Activated CD4-positive, alpha-beta T cell treated with anti-CD3 and anti-CD28 coated beads, Interleukin-2, amount 50 U/mL, for 16 hours (primary cell): ENCODE results near the gene TENM4.

ENCODE experiments used
- DNase-seq: peaks from one replicate; pipeline ENCODE4 v3.0.0-alpha.2; 2020

Gene TENM4

DNA sequence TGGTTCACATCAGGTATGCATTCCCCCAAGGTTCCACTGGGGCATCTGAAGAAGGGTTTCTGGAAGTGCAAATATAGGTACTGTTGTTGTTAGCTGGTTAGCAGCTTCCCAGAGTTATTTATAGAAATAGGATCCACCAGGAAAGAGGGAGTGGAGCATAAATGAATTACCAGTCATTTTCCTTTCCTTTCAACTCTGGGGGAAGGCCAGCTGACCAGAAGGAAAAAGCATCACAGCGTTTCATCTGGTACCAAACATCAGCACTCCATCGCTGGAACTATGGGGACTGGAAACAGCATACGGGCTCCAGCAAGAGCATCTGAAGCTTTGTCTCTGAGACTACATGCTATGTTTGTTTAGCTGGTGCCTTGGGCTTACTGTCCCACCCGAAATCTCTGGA, 487.9 kb downstream of the TENM4 start:
- DNase-seq = no peak

DNA sequence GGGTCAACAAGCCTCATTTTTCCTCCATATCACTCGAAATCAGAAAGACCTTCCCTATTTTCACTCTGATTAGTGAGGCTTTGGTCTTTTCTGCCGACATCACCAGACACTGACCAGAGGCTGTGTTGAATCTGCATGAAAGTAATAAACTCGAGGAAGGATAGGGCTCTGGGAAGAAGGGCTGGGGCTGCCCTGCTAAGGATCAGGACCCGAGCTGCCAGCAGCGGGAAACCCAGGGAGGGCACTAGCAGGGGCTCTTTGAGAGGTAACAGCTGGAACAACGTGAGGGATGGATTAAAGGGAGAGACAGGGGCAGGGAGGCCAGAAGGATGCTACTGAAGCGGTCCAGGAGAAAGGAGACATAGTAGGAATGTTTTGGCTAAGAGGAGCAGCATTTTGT, 488.7 kb downstream of the TENM4 start:
- no peak for DNase-seq

DNA sequence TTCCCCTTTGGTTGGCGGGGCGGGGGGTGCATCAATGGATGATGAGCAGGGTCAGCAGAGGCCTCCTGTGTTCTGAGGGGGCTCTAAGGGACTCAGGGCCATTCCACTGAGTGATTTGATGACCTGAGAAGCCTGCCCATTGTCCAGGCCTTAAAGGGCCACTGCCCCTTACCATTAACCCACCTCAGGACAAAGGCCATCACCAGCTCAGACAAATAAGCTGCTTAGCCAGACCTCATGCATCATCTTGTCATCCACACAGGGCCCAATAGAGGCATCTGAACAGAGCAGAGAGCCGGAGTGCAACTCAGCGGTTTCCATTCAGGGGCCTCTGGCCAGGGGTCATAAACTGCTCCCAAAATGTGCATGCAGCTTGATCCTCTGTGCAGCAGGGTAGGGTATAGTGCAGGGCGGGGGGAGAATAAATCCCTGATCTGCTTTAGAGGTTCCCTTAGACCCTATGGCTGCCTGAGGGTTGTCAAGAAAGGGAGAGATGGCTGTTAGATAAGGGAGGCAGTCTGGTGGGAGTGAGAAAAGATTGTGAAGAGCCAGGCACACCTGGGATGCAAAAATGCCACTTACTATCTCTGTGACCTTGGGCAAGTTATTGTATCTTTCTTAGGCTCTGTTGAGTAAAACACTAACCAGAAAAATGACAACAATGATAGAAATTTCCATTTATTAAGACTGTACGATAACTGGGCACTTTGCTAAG, 490.7 kb downstream of the TENM4 start:
- no peak for DNase-seq

DNA sequence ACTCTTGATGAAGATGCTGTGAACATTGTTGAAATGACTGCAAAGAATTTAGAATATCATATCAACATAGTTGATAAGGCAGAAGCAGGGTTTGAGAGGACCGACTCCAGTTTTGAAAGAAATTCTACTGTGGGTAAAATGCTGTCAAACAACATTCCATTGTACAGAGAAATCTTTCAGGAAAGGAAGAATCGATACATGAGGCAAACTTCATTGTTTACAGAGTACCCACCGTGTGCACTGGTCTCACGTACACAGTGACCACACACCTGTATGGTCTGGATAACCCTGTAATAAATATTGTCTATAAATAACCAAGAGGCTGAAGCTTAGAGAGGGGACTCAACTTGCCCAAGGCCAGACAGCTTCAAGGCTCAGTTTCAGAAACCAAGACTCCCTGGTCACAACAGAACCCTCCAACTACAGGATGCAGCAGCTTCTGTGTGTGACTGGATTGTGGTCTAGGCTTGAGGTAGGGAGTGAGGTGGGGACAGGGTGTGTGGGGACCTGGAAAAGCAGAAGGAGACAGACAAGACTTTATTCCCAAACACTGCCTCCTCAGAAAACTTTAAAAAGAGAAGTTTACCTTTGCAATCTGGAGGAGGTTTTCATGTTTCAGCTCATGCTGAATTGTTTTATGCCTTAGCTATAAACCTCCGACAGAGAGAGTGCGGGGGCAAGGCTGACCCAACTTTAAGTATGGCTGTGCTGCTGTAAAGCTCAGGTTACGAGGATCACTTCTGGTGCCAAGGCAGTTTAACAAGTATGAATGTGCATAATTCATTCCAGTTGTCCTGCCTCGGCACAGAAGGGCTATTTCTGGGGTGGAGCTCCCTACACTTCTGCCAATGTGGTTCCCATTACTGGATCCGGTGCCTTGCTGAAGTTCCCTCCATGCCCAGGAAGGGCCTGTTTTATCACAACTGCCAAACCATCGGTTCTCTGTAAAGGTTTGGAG, 493.6 kb downstream of the TENM4 start:
- no peak for DNase-seq

DNA sequence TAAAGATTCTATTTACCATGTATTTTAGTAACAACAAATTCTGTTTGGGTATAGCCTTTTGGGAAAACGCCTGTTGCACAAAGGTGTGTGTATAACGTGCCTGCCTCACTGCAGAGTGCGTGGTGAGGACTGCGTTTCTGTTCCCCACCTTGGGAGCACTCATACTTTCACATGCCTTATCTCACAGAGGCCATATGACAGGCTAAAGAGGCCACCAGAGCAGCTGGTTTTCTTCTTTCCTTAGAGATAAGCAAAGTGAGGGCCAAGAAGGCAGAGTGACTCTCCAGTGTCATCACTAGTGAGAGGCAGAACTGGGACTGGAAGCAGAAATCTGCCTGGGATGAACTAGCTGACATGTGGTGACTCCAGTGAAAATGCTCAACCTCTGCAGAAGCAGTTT, 497.0 kb downstream of the TENM4 start:
- DNase-seq = no peak

DNA sequence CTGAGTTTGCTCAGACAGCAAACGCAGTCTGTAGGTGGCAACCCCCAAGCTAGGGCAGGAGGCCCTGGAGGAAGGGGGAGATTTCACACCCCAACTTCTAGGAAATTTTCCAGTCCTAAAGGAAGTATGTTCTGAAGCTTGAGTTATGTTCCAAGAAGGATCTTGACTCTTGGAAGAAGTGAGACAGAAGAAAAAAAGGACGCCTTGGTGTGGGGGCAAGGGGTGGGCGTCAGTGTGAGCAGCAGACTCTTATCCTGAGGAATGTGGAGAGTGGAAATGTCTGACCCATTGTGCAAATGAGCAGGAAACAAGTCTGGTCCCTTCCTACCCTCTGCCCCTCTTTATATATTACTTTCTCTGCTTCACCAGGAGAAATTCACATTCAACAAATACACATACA, 497.7 kb downstream of the TENM4 start:
- no peak for DNase-seq

DNA sequence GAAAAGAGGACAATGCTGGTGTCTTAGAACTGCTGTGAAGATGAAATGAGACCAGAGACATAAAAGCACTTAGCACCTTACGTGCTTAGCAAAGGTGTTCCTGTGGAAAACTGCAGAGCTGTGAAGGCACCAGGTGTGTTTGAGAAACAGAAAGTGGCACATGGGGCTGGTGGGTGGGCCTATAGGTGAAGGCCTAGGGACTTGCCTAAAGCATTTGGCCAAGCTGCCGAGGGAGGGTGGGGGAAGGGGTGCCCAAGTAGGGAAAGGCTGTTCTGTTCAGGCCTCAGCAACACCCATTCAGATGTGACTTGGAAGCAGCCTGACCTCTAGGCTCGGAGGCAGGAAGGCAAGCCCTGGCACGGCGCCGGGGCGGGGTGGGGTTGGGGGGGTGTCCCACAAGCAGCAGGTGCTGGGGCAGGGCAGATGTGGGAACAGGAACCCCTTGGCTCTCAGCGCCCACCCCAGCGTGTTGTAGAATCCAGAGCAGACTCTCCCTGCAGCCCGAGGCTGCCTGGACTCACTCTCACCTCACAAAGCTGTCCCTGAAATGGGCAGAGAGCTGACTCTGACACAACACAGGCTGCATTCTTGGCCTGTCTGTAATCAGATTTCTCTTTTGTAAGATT, 499.5 kb downstream of the TENM4 start:
- no peak for DNase-seq

DNA sequence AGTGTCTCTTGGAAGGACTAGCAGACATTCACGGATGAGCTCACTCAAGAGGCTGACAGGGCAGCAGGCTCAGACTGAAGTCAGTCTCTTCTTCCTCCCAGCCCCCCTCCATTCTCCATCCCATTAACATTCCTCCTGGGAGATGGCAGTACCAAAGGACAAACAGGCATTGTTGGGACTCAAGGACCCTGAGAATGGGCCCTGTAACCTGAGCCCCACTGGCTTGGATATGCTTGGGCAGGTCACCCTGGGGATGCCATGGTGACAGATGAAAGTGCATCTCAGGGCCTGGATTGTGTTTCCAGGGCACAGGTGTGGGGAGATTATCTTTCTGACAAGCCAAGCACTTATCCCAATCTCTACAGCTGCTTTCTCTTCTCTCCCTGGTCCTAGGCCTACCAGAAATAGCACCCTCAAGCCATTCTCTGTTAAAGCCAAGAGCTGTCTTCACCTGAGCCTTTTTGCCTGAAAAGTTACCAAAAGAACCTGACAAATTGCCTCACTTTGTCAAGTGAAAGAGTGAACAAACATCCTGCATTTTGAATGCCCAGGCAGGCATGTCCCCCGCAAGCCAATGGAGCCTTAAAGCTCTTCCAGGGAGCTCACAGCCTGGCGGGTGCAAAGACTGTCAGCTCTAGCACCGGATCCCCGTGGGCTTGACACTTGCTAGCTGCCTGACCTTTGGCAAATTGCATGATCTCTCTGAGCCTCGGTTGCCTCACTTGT, 500.2 kb downstream of the TENM4 start:
- DNase-seq = no peak

DNA sequence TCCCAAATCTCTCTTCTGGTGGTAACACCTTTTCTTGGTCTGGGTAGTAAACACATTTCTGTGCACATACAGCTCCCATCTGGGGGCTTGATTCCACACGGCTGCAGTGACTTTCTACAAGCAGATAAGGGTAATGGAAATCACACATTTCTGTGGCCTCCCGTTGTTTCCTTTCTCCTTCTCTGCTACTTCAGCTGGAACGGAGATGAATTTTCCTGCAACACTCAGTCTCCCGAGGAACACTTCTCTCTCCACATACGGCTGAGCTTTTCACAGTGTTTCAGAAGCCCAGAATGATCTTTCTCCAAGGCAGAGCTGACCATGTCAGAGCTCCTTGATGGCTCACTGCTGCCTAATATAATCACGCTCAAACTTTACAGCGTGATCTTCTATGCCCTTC, 501.9 kb downstream of the TENM4 start:
- no peak for DNase-seq

DNA sequence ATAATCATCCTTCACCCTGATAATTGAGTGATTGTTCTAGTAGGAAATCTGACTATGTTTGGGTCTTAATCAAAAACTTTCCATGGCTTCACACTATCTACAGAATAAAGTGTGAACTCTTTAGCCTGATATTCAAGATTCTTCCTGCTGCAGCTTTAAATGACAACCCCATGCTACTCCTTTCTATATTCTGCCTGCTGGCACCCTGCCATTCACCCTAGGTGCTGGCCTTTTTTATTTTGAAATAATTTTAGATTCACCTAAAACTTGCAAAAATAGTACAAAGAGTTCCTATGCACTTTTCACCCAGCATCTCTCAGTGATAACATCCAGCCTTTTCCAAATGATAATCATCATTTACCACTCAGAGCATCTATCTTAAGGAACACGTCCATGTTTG, 502.8 kb downstream of the TENM4 start:
- DNase-seq = no peak

DNA sequence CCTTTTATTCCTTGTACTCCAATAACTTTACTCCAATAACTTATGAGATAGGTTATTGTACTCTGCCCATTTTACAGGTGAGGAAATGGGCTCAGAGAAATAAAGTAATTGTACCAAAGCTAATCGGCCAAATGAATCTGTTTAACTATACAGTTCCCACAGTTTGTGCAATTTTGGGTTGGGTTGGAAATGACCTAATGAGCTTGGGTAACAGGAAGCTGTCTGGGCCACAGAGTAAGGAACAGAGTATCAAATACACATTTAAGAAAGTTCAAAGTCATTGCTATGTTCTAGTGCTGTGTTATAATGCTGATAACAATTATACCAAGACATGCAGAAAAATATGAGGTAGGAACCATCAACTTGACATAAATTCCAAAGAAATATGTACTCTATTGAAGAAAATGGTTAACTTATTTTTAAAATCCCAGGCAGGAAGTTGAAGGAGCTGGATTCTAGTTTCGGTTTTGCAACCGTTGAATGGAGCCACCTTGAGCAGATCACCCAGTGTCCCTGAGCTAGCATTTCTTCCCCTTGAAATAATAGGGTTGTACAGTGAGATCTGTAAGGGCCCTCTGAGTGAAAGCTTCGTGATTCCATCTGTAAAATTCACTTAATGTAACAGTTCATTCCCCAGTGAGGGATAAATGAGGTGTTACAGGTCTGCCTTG, 505.3 kb downstream of the TENM4 start:
- DNase-seq = no peak

DNA sequence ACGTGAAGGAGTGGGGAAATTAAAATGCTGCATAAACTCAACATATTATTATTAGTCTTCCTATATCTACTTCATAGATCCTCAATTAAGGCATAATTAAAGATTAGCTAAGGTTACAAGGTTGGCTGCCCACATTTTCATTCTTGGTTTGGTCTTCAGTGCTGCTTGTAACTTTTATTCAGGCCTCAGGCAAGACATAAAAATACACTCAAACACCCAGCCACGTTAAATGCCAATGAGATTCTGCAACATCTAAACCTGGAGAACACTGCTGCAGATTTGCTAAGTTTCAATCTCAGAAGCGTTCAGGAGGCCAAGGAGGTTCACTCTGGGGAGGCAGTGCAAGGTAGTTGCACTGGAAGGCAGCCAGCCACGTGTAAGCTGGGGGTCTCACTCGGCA, 507.5 kb downstream of the TENM4 start:
- DNase-seq = no peak

DNA sequence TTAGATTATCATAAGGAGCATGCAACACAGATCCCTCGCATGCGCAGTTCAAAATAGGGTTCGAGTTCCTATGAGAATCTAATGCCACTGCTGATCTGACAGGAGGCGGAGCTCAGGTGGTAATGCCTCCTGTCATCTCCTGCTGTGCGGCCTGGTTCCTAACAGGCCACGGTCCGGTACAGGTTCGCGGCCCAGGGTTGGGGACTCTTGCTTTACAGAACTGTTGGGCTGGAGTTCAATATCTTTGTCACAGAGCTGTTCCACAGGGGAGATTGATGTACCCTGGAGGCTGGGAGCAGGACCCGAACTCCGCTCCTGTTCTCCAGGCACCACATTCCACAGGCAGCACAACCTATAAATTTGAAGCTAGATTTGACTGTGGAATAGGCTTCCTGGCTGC, 508.1 kb downstream of the TENM4 start:
- DNase-seq = no peak

DNA sequence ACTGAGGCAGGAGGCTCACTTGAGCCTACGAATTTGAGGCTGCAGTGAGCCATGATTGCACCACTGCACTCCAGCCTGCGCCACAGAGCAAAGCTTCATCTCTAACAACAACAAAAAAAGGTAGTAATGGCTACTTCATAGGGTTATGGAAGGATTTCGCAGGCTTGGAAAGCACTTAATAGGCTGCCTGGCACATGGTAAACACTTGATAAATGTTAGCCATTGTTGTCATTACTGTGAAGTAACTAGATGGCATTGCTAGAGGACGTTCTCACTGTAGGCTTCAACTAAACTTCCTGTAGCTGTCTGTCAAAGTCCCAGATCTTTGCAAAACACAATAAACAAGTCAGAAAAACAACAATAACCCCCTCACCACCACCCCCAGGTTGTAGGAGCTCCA, 508.9 kb downstream of the TENM4 start:
- DNase-seq = no peak

DNA sequence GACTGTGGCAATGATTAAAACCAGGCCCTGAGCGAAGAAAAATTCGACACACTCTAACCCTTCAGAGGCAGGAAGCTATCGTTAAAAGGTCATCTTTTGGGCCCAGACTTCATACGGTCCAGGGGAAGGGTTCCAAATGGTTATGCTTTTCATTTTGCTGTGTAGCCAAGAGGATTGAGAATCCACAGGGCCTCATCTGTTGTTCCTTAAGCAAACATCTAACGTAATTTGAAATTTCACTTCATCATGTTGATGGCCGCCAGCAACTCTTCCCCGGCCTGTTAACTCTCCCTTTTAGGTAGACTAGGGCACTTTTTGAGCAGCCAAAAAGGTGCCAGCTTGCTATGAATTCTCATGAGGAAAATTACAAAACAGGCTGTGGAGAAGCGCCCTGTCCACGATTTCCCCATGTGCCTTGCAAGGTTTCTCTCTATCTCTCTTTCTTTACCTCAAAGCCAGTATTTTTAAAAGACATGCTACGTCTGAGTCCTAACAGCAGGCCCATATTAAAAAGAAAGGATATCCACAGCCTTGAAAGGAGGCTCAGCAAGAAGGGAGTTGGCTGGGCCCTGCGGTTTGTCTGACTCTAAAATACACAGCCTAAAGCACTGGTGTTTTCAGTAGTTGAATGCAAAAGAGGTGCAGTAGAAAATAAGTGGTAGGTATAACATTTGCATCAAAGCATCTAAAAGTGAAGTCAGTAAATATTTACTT, 509.9 kb downstream of the TENM4 start:
- DNase-seq = no peak

DNA sequence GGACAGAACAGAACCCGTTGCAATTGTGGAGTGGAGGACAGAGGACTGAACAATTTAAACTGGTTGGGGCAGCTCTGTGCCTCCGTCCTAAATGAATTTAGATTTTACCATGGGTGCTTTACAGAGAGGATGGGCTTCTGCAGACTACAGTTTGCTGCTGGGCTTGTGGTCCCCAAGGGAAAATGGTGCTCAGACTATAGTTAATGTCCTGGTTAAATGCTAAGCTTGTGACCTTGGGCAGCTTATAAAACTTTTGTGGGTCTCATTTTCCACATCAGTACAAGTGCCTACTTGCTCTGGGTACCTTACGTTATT, 511.0 kb downstream of the TENM4 start:
- DNase-seq = no peak

DNA sequence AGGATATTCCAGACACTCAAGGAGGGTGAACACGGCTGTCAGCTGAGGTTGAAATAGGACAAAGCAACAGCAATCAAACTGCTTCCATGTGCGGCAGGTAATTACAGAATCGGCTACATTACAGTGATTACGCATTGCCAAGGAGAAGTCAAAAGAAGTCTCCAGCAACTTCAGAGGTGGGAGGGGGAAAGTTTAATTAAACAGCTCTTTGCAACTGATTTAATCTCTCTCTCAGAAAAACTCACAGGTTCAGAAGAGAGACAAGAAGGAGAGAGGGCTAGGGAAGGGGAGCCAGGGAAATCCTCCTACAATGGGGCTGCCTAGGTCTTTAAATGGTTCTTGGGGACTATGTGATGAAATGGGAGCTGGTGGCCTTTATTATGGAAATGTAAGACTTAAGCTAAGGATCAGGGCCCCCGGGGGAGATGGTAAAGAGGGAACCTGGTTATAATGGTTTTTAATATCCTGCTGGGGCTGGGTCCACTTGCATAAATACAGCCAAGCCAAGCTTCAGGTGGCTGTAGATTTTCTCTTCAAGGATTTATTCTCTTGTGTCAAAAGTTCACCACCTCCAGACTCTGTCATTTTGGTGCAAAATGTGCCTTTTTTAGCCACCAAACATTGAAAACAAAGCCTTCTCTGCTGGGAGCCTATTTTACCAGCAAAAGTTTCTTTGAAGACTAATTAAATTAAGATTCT, 511.5 kb downstream of the TENM4 start:
- no peak for DNase-seq

DNA sequence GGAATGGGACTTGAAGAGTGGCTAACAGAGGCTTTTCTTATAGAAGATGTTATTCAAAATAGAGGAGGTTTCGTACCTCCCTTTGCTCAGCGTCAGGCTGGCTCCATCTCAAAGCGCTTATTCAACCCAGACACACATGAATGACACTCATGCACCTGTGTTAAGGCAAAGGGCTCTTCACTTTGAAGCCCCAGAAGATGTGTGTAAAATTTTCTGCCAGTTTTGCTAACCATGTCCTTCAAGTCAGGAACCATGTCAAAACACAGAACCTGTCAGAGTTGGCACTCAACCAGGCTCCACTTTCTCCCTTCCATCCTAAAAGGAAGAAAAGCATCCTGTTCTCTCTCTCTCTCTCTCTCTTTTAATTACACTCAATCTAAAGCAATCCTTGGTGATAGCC, 513.3 kb downstream of the TENM4 start:
- no peak for DNase-seq

DNA sequence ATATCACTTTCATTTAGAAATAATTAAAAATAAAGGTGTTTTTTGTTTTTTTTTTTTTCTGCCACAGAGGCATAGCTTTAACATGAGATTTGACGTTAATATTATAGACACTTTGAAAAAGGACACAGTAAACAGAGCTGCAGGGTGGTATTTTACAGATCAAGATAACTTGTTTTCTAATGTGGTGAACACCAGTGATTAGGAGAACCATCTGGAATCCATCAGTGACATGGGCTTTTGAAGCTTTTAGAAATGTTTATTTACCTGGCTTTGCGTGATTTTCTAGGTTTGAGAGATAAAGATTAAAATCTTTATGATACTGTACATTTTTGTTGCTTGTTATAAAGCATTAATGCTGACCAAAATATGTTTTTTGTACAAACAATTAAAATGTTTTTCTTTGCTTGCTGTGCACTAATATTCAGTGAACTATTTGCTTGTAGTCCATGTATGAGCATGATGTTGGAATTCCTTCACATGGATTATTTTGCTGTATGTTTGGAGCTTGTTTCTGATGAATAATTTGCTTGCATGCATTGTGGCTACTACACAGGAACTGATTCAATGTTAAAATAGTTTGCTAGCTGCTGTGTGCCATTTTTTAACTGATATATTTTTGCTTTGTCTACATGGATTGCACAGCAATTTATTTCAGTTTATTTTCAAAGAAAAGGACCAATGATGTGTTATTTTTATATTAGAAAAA, 514.0 kb downstream of the TENM4 start:
- DNase-seq = no peak

DNA sequence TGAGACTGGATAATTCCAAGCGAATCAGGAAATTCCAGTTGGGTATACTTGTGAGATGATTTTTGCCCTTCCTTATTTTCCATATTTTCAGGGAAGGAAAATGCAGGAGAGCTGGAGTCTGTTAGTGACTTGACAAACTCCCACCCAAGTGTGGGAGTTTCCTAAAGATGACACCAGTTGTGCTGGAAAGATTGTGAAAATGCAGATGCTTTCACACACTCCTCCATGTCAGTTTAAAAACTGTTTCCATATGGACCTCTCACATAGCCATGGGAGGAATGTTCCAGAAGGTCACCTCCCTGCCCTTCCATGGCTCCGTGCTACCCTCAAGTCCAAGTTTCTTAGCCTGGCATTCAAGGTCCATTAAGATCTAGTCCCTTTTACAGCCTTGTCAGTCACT, 515.4 kb downstream of the TENM4 start:
- DNase-seq = no peak
